AG04449 (cell line): ENCODE measurements around the gene C10orf62.

Experiments
- CTCF ChIA-PET: fragments of 350-600 bp; formaldehyde crosslinking; extraction: SDS; loops from one replicate; lab custom pipeline; 2021; ENCODE audit warnings: antibody characterized with exemption; lab: Yijun Ruan, JAX
- POLR2A ChIA-PET: fragments of 400-600, 350-600 bp; formaldehyde crosslinking; extraction: SDS; loops from one replicate; lab custom pipeline; 2020; ENCODE audit warnings: antibody characterized with exemption, inconsistent platforms; lab: Yijun Ruan, JAX
- DNase-seq: peaks from one replicate; pipeline ENCODE4 v3.0.0-alpha.2; 2010; ENCODE audit warnings: low read depth, low spot score
- H3K4me3 ChIP-seq: 2 replicates; pipeline ENCODE4 v1.5.1; 2011; ENCODE audit warnings: low read depth, mild to moderate bottlenecking, control low read depth, low read length
- CTCF ChIP-seq: IDR thresholded peaks from one replicate; pipeline ENCODE4 v1.5.1; 2011; ENCODE audit warnings: mild to moderate bottlenecking, moderate library complexity, low read length, control low read depth, inconsistent platforms; ENCODE audit not compliant: insufficient read depth; ENCODE audit errors: missing control alignments

C10orf62 gene

GRCh38 chr10:97590082-97590747, 694 bp downstream of the C10orf62 start:
- no peak overlapping the region for H3K4me3 ChIP-seq
- ChIA-PET POLR2A (no interaction called here), CTCF (interaction anchor here (0.6 to 5.7 kb wide), 6 partner anchors 15 to 37 kb away, joined by 3 to 32 read pairs (median 4); partner anchors contain the start of gene ANKRD2)
- TF ChIP-seq CTCF: no peak
- DNase-seq: no peak

DNA sequence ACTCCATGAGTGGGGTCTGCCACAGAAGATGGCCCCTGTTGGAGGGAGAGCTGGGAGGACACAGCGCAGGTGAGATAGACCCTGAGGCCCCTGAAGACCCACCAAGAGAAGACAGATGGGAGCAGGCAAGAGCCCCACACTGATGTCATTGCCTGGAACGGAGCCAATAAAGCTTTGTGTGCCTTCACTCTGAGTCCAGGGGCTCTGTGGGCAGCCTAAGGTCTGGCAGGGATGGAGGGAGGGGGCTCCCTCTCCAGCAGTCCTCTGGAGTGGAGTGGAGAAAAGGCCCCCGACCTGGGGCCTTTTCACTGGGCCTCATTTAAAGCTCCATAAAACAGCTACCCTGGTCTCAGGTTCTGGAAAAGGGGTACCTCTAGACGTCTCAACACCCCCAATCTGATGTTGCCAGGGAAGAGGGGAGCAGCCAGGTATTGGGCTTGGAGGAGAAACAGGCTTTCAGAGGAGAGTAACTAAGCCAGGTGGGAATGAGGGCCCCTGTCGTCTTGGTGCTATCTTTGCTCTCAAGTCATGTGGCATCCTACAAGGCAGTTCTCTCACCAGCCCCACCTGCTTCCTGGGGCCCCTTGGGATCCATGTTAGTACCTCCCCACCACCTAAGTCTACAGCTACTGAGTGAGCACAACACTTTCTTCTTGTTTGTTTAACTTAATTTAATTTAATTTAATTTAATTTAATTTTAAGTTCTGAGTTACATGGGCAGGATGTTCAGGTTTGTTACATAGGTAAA, 1.4 kb downstream of the C10orf62 start:
- H3K4me3 ChIP-seq: no peak overlapping the region
- no peak for DNase-seq
- TF ChIP-seq CTCF: no peak
- ChIA-PET CTCF (interaction anchor here (0.6 to 5.7 kb wide), 7 partner anchors 15 to 126 kb away, joined by 3 to 32 read pairs (median 4); partner anchors contain the start of gene ANKRD2), POLR2A (no interaction called here)

GRCh38 chr10:97593421-97593820, 3.9 kb downstream of the C10orf62 start:
- no peak overlapping the region for H3K4me3 ChIP-seq
- ChIA-PET POLR2A (no interaction called here), CTCF (interaction anchor here (1.8 to 5.7 kb wide), 3 partner anchors 14 to 22 kb away, joined by 4 to 32 read pairs (median 7); partner anchors contain the start of gene ANKRD2)
- no peak for DNase-seq
- no peak for TF ChIP-seq CTCF

GRCh38 chr10:97596101-97597082, 6.9 kb downstream of the C10orf62 start:
- H3K4me3 ChIP-seq: no peak overlapping the region

DNA sequence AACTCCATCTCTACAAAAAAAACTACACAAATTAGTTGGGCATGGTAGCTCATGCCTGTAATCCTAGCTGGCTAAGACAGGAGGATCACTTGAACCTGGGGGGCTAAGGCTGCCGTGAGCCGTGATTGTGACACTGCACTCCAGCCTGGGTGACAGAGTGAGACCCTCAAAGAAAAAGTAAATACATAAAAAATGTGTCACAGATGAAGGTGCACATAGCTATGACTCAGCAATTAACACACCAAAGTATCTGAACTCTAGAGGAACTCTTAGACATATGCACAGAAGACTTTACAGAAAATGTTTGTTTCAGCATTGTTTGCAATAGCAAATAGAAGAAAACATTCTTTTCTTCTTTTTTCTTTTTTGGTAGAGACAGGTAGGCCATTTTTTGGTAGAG, 8.3 kb downstream of the C10orf62 start:
- DNase-seq: no peak
- no peak overlapping the region for H3K4me3 ChIP-seq
- ChIA-PET POLR2A (no interaction called here), CTCF (interaction anchor here (0.7 to 4.3 kb wide), 5 partner anchors 14 to 104 kb away, joined by 3 to 35 read pairs (median 3); partner anchors contain the start of gene ANKRD2)
- no peak for TF ChIP-seq CTCF

More at GRCh38 chr10:97596101-97597082, 6.9 kb downstream of the C10orf62 start:
- peak; percentile 53 for DNase-seq
- TF ChIP-seq CTCF: no peak
- POLR2A ChIA-PET: interaction anchor here (0.6 kb wide), 3 partner anchors 10 to 117 kb away, joined by 3 read pairs; no protein-coding TSS in a partner anchor
- CTCF ChIA-PET: interaction anchor here (0.8 to 4.3 kb wide), 9 partner anchors 9 to 190 kb away, joined by 3 to 35 read pairs (median 4); partner anchors contain the start of genes ANKRD2 and HOGA1
